T-helper 17 cell (primary cell): ENCODE measurements around the gene PTPRD. TPM values are rescaled to one million over a fixed set of nuclear protein-coding genes. Genes with fewer than 3 reads are reported as not detected.

Experiments used
- ATAC-seq: fragments of 150-1000 bp; cut with Tn5 transposase; 2 replicates; pipeline ENCODE4 v1.10.0; 2021; ENCODE audit warnings: mild to moderate bottlenecking, moderate library complexity
- DNase-seq, 3 donors: peaks; one replicate each; pipeline versions ENCODE4 v3.0.0 to v3.0.0-alpha.2; 2020 to 2021
- H3K9me3 ChIP-seq: one replicate; pipeline ENCODE4 v1.7.0; 2013; ENCODE audit warnings: low read length, mild to moderate bottlenecking; ENCODE audit not compliant: control insufficient read depth, poor library complexity, severe bottlenecking
- H3K27ac Mint-ChIP-seq: one replicate; pipeline ENCODE4 v1.8.0; 2022; ENCODE audit warnings: mild to moderate bottlenecking, moderate library complexity, mixed read lengths
- H3K27me3 Mint-ChIP-seq: one replicate; pipeline ENCODE4 v1.8.0; 2022; ENCODE audit warnings: mixed read lengths
- H3K36me3 Mint-ChIP-seq: one replicate; pipeline ENCODE4 v1.8.0; 2022; ENCODE audit warnings: low read depth, mixed read lengths
- H3K4me1 Mint-ChIP-seq: one replicate; pipeline ENCODE4 v1.8.0; 2022; ENCODE audit warnings: mild to moderate bottlenecking, mixed read lengths
- H3K4me3 Mint-ChIP-seq: one replicate; pipeline ENCODE4 v1.8.0; 2022; ENCODE audit warnings: mild to moderate bottlenecking, moderate library complexity, mixed read lengths
- total RNA-seq, 4 donors: library from RNA in 2 of 4; stranded (reverse) in 2 of 4; gene quantifications; one replicate each; pipeline ENCODE4 v1.2.3 and lab custom pipeline; 2022 to 2026

The PTPRD gene
- total RNA-seq, 2 donors from 2014 or later: not detected

GRCh38 chr9:9747787-9748186, 865.0 kb downstream of the PTPRD start:
- no peak for ATAC-seq
- Mint-ChIP-seq H3K4me3 (no peak overlapping the region), H3K27ac (no peak overlapping the region), H3K27me3 (no peaks in the 10 kb centered on the region), H3K4me1 (no peaks in the 10 kb centered on the region), H3K36me3 (no peaks in the 10 kb centered on the region)
- no peaks in the 10 kb centered on the region for H3K9me3 ChIP-seq
- DNase-seq: no peak

DNA sequence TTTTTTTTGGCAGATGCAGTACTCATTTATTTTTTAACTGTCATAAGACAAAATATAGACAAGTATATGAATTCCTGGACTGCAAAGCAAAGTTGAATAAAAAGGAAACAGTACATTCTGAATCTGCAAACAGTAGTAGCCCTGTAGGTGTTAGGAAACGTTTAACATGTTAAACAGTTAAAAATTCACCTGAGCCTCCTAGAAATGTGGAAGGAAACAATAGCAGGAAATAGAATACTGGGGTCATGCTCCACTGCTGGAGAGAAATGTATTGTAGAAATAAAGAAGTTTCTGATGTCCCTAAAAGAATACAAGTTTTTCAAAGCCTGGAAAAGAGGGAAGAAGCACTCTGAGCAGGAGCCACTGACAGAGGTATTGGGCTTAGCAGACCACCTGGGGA, 866.0 kb downstream of the PTPRD start:
- no peak overlapping the region for H3K4me3 Mint-ChIP-seq
- ATAC-seq: no peak
- no peak overlapping the region for H3K27ac Mint-ChIP-seq

GRCh38 chr9:9743822-9744221, 869.0 kb downstream of the PTPRD start:
- Mint-ChIP-seq H3K4me3 (no peak overlapping the region), H3K36me3 (no peaks in the 10 kb centered on the region), H3K4me1 (no peaks in the 10 kb centered on the region), H3K27ac (no peak overlapping the region), H3K27me3 (no peaks in the 10 kb centered on the region)
- DNase-seq: no peak
- no peaks in the 10 kb centered on the region for H3K9me3 ChIP-seq
- no peak for ATAC-seq

More for the DNA sequence above, 866.0 kb downstream of the PTPRD start:
- H3K4me1 Mint-ChIP-seq: no peaks in the 10 kb centered on the region
- H3K9me3 ChIP-seq: no peaks in the 10 kb centered on the region
- H3K36me3 Mint-ChIP-seq: no peaks in the 10 kb centered on the region
- H3K27me3 Mint-ChIP-seq: no peaks in the 10 kb centered on the region
- no peak for DNase-seq

- no peaks in the 10 kb centered on the region for H3K4me1 Mint-ChIP-seq
- no peaks in the 10 kb centered on the region for H3K27me3 Mint-ChIP-seq
- no peak for ATAC-seq
- H3K27ac Mint-ChIP-seq: no peak overlapping the region
- H3K36me3 Mint-ChIP-seq: no peaks in the 10 kb centered on the region
- no peak overlapping the region for H3K4me3 Mint-ChIP-seq
- H3K9me3 ChIP-seq: no peaks in the 10 kb centered on the region
- no peak for DNase-seq
These were observed 882.6 kb downstream of the PTPRD start for GRCh38 chr9:9730174-9730573.

GRCh38 chr9:9729082-9729481, 883.7 kb downstream of the PTPRD start:
- no peak overlapping the region for H3K4me3 Mint-ChIP-seq
- ATAC-seq: no peak
- no peak for DNase-seq
- H3K9me3 ChIP-seq: no peaks in the 10 kb centered on the region
- no peaks in the 10 kb centered on the region for H3K4me1 Mint-ChIP-seq
- H3K36me3 Mint-ChIP-seq: no peaks in the 10 kb centered on the region
- no peak overlapping the region for H3K27ac Mint-ChIP-seq
- H3K27me3 Mint-ChIP-seq: no peaks in the 10 kb centered on the region

GRCh38 chr9:9719373-9720112, 893.3 kb downstream of the PTPRD start:
- Mint-ChIP-seq H3K36me3 (no peaks in the 10 kb centered on the region), H3K4me3 (no peak overlapping the region), H3K4me1 (no peaks in the 10 kb centered on the region), H3K27me3 (no peaks in the 10 kb centered on the region), H3K27ac (no peak overlapping the region)
- no peaks in the 10 kb centered on the region for H3K9me3 ChIP-seq
- ATAC-seq: no peak
- no peak for DNase-seq

DNA sequence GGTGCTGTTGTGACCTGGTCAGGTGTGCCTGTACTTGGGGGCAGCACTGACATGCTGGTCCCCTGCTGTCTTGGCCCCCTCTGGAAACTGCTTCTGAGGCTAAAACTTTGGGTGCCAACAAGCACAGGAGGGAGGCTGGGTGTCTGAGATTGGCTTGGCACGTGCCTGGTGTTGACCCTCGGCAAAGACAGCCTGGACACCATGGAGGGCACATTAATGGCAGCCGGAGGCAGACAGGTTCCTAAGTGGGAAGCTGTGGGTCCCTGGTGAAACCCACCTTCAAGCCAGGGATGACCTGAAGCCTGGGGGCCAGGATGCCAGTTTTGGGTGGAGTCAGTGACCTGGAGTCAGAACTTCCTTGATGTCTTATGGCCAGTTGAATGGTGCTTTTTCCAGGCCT, 894.1 kb downstream of the PTPRD start:
- Mint-ChIP-seq H3K36me3 (no peaks in the 10 kb centered on the region), H3K4me1 (no peaks in the 10 kb centered on the region), H3K27ac (no peak overlapping the region), H3K4me3 (no peak overlapping the region), H3K27me3 (no peaks in the 10 kb centered on the region)
- H3K9me3 ChIP-seq: no peaks in the 10 kb centered on the region
- DNase-seq (no peak), ATAC-seq (no peak)

DNA sequence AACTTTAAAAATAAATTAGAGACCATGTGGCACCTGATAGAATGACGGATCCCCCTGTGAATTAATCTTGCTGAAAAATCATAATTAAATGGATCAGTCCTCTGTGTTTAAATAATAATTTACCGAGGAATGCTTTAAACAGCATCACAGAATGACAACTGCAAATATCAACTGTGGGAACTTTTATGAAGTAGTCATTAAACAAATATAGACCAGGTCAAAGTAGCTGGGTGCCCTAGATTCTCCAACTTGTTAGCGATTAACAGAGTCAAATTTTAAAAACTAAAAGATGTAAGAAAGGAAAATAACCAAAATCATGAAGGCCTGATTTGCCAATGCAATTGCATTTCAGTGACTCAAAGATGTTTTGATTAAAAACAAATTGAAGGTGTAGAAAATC, 933.4 kb downstream of the PTPRD start:
- Mint-ChIP-seq H3K4me1 (no peaks in the 10 kb centered on the region), H3K36me3 (no peaks in the 10 kb centered on the region), H3K27ac (no peak overlapping the region), H3K4me3 (no peak overlapping the region), H3K27me3 (no peaks in the 10 kb centered on the region)
- DNase-seq: no peak
- H3K9me3 ChIP-seq: no peaks in the 10 kb centered on the region
- ATAC-seq: no peak

- no peak overlapping the region for H3K4me3 Mint-ChIP-seq
- H3K9me3 ChIP-seq: no peaks in the 10 kb centered on the region
- no peaks in the 10 kb centered on the region for H3K4me1 Mint-ChIP-seq
These were observed 938.3 kb downstream of the PTPRD start for GRCh38 chr9:9674461-9674860.

GRCh38 chr9:9670454-9670853, 942.3 kb downstream of the PTPRD start:
- no peaks in the 10 kb centered on the region for H3K4me1 Mint-ChIP-seq
- no peaks in the 10 kb centered on the region for H3K9me3 ChIP-seq
- no peak overlapping the region for H3K4me3 Mint-ChIP-seq
- ATAC-seq (no peak), DNase-seq (no peak)
- no peak overlapping the region for H3K27ac Mint-ChIP-seq
- H3K36me3 Mint-ChIP-seq: no peaks in the 10 kb centered on the region
- no peaks in the 10 kb centered on the region for H3K27me3 Mint-ChIP-seq

More at GRCh38 chr9:9674461-9674860, 938.3 kb downstream of the PTPRD start:
- ATAC-seq (no peak), DNase-seq (no peak)
- Mint-ChIP-seq H3K27me3 (no peaks in the 10 kb centered on the region), H3K36me3 (no peaks in the 10 kb centered on the region), H3K27ac (no peak overlapping the region)

DNA sequence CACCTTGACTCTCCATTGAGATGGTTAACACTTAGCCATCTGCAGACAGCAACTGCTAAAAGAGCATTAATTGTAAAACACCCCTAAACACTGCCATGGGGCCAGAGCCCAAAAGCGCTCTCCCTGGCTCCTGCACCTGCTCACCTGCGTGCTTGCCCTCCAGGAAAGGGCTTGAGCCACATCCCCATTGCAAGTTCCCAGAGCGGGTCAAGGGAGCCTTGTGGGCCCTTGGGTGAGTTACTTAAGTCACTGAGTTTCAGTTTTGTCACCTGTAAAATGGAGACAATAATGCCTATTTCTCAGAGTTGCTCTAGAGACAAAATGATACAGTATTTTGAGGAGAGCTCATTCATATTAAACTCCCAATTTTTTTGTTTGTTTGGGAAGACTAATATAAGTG, 967.8 kb downstream of the PTPRD start:
- H3K9me3 ChIP-seq: no peaks in the 10 kb centered on the region
- H3K27me3 Mint-ChIP-seq: no peaks in the 10 kb centered on the region
- no peak for ATAC-seq
- no peak overlapping the region for H3K27ac Mint-ChIP-seq
- H3K36me3 Mint-ChIP-seq: no peaks in the 10 kb centered on the region
- no peak overlapping the region for H3K4me3 Mint-ChIP-seq
- H3K4me1 Mint-ChIP-seq: peaks cover 2% of the 10 kb centered on the region
- no peak for DNase-seq

GRCh38 chr9:9631284-9631683, 981.5 kb downstream of the PTPRD start:
- no peaks in the 10 kb centered on the region for H3K9me3 ChIP-seq
- Mint-ChIP-seq H3K36me3 (no peaks in the 10 kb centered on the region), H3K4me1 (no peaks in the 10 kb centered on the region), H3K4me3 (no peak overlapping the region), H3K27me3 (no peaks in the 10 kb centered on the region), H3K27ac (no peak overlapping the region)
- DNase-seq (no peak), ATAC-seq (no peak)

GRCh38 chr9:9625248-9625647, 987.6 kb downstream of the PTPRD start:
- ATAC-seq (no peak), DNase-seq (no peak)
- Mint-ChIP-seq H3K27ac (no peak overlapping the region), H3K4me3 (no peak overlapping the region), H3K36me3 (no peaks in the 10 kb centered on the region), H3K27me3 (no peaks in the 10 kb centered on the region), H3K4me1 (no peaks in the 10 kb centered on the region)
- H3K9me3 ChIP-seq: no peaks in the 10 kb centered on the region

GRCh38 chr9:9623506-9623905, 989.3 kb downstream of the PTPRD start:
- DNase-seq: no peak
- H3K27me3 Mint-ChIP-seq: no peaks in the 10 kb centered on the region
- H3K4me3 Mint-ChIP-seq: no peak overlapping the region
- no peak for ATAC-seq
- no peaks in the 10 kb centered on the region for H3K36me3 Mint-ChIP-seq
- H3K4me1 Mint-ChIP-seq: no peaks in the 10 kb centered on the region
- no peak overlapping the region for H3K27ac Mint-ChIP-seq
- no peaks in the 10 kb centered on the region for H3K9me3 ChIP-seq
